GM21576 (cell line): ENCODE data around the gene NAT10.
"Not testable (repeated sequence)": the region's sequence is repeated elsewhere in the genome, so short reads cannot be mapped to it uniquely, and the experiment has no call there.

Experiments used
- ATAC-seq: cut with Tn5 transposase; IDR thresholded peaks from one replicate; pipeline ENCODE4 v1.9.1; 2021; ENCODE audit warnings: mild to moderate bottlenecking, moderate library complexity; ENCODE audit not compliant: unreplicated experiment

NAT10 gene

DNA sequence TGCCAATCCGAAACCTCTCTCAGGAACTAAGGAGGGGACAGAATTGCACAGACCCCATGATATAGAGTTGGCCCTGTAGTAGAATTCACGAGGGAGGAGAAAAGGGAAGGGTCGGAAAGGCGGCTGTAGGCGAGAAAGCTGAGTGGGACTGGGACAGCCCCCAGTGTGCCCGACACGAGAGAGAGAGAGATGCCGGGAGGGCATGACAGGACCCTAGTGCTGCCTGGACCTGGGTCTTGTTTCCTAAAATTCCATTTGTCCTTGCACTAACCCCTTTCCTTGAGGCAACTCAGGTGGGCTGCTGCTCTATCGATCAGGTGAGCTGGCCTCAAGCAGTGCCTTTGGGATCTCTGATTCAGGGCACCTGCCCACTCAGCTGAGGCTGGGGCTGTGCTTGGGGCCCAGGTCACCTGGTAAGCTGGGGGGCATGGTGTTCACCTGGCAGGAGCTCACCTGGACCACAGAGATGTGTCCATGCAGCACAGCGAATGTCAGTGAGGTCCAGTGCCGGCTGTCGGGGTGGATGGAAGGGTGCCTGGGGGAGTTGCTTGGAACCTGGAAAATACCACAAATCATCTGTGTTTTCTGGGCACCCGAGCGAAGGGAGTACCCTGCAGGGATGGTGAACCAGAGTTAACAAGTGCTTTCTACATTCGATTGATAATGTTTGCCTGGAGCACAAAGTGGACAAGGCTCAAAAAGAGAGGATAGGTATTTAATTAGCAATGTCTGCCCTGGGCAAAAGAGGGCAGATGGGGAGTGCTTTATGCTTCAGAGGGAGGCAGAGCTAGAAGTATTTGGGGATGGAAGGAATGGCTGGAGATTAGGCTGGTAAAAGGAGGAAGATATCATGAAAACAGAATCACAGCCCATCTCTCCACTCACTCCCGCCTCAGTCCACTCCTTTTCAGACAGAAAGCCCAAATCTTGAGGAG is 61.6 kb downstream of the NAT10 start:
- no peak for ATAC-seq

DNA sequence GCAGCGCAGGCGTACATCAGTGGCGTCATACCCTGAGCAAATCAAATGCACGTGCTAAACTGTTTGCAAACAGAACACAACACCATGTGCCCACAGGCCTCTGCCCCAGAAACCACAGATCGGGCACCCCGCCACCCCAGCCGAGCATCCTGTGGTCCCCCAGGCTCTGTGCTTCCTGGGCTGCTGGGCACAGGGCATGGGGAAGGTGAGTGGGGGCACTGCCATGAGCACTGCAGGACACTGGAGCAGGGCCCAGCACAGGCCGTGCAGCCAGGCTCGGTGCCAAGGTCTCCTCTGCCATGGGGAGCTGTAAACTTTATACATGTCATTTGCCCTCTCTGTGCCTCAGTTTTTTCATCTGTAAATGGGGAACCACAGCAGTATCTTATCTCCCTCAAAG is 62.5 kb downstream of the NAT10 start:
- ATAC-seq = no peak

DNA sequence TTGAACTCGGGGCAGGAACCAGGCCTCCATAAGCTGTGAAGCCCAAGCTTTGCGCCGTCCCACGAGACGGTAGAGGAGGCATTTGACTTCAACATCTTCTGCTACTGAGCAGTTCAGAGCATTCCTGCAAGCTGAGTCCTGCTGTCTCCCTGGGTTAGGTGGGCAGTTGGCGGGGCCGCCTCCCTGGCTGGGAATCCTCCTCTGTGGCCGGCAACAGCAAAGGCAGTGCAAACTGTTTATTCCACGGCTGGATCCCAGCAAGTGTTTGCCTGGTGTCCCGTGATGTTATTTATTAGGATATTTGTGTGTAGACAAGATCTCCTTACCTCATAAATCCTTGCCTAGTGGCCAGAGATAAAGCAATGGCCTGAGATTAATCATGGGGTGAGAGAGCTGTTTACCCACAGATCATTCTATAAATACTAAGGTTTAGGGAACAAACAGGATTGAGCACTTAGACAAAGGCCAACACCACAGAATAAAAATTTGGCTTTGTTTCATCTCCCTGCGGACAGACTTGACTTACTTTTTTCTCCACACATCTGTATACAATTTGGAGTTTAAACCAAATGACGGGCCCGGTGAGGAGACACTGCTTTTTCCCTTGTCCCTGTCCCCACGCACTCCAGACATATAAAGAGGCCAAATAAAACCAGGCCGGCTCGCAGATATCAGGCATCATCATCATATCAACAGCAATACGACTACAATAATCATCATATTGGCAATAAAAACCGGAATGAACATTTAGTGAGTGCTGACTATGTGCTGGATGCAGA is 63.4 kb downstream of the NAT10 start:
- ATAC-seq = no peak

DNA sequence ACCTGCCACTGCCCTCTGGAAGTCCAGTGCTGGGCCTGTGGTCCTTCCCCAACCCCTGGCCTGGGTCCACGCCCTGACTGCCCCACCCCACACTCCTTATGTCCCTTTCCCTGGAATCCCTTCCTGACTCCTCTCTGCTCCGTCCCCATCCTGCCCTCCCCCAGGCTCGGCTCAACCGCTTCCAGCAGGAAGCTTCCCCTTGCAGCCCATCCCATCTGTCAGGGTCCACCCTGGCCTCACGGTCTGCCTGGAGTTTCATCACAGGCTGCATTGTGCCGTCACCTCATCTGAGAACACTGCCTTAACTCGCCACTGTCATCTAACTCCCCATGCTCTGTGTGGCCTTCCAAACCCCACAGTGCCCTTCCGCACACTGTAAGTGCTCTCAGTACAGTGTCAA is 64.3 kb downstream of the NAT10 start:
- ATAC-seq = no peak

DNA sequence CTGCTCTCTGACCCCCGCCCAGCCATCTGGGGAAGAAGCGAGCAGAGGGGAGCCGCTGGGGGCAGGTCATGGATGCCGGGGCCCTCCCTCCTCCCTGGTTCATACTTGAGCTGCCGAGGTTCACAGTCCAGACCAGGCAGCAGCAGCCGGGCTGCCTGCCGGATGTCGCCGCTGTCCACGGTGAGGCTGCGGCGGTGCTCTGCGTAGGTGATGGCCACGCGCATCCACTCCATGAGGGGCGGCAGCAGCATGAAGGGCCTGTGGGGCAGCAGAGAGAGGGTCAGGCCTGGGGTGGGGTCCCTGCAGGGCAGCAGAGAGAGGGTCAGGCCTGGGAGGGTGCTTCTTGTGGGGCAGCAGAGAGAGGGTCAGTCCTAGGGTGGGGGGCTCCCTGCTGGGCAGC is 67.6 kb downstream of the NAT10 start:
- no peak for ATAC-seq

DNA sequence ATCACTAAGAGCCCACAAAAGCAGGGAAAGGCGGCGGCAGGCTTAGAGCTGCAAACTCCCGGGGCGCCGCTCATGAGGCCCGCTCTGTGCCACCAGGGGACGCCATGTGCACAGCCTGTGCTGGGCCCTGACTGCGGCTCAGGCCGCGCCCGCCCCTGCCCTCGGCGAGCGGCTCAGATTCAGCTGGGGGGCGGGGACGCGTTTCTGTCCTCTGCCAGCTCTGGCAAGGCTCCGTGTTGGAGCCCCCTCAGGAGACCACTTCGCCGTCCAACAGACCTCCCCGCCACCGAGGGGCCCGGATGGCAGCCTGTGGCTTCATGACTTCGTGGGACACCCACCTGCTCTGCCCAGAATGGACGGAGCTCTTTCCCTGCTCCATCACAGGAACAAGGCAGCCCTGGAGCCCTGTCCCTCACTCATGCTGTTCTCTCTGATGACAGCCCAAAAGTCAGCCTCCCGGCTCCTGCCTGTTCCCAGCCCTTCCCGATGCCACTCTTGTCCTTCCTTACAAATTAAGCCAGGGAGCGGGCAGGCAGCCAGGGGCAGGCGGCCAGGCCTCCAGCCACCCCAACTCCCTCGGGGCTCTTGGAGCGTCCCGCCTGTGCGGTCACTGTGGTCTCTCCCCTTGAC is 69.1 kb downstream of the NAT10 start:
- peak; percentile 85 for ATAC-seq

DNA sequence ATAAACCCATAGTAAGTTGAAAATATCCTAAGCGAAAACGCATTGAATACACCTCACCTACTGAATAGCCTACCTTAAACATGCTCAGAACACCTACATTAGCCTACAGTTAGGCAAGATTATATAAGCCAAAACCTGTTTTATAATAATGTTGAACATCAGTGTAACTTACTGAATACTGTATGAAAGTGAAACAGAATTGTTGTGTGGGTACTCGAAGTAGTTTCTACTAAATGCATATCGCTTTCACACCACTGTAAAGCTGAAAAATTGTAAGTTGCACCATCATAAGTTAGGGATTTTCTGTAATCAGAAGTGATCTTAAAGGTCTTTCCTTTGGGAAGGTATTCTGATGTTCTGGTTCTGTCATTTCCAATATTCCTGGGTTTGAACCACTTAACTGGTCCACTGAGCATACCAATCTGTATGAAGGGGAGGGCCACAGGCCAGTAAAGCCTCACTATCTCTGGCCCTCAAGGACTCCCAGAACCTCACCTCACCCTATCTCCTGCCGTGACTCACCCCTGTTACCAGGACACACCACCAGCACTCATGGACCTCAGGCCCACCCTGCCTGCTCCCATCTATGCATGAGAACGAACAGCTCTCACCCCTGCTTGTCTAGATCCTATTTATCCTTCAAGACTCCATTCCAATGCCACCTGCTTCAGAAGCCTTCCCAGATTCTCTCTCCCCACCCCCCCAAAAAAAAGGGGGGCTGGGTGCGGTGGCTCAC is 70.0 kb downstream of the NAT10 start:
- no peak for ATAC-seq

DNA sequence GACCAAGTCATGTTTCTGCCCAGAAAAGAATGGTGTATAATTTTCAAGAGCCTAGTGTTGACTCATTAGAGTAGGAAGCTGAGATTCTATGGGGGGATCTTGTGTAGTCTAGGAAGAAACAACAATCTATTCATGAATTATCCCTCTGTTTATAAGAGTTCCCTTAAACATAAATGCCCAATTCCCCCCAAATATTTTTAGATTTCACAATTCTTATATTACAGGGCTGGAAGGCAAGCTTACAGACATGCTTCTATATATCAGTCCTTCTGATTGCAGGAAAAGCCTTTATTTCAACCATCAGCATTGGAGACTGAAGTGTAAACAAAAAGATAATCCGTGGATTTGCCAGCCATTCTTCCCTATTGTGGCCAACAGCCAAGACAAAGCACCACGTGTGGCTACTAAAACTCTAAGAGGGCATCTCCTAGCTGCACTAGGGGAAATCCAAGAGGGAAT is 71.4 kb downstream of the NAT10 start:
- no peak for ATAC-seq

DNA sequence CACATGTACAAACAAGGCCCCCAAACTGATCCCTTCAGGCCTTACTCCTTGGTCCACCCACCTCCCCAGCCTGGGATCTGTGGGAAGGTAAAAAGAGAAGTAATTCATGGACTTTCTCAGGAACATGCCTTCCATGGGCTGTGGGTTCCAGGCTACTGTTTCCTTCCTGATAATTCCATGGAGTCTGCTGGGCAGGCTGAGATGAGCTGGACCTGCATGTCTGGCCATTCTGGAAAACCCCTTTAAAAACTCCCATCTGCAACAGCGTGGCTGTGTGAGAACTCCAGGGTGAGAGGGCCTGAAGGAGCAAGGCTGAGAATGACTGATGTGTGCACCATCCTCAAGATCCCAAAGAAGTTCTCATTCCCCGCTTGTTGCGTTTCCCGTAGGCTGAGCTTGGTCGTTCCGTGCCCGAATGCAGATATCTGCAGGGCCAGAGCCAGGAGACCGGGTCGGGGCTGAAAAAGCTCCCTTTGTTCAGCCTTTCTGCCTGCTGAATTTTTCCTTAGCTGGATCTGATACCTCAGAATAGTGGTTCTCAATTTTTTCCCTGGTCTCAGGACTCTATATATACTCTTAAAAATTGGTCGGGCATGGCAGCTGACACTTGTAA is 72.9 kb downstream of the NAT10 start:
- no peak for ATAC-seq

DNA sequence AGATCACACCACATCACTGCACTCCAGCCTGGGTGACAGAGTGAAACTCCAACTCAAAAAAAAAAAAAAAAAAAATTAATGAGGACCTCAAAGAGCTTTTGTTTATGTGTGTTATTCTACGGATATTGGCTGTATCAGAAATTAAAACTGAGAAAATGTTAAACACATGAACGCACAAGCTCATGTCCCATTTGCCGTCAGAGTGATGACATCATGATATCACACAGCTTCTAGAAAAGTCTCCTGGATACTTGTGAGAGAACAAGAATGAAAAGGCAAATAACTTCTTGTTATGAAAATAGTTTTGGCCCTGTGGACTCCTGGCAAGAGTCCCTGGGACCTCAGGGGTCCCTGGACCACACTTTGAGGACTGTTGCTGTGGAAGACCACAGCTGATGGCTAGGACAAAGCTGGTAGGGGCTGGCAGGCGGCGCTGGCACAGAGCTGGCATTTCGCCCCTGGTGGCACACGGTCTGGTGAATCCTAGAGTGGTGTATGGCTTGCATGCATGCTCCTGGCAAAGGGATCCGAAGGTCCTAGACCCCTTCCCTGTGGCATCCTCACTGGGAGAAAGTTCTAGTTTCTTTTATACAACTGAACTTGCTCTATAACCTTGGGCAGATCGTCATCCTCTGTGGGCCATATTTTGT is 73.7 kb downstream of the NAT10 start:
- no peak for ATAC-seq

DNA sequence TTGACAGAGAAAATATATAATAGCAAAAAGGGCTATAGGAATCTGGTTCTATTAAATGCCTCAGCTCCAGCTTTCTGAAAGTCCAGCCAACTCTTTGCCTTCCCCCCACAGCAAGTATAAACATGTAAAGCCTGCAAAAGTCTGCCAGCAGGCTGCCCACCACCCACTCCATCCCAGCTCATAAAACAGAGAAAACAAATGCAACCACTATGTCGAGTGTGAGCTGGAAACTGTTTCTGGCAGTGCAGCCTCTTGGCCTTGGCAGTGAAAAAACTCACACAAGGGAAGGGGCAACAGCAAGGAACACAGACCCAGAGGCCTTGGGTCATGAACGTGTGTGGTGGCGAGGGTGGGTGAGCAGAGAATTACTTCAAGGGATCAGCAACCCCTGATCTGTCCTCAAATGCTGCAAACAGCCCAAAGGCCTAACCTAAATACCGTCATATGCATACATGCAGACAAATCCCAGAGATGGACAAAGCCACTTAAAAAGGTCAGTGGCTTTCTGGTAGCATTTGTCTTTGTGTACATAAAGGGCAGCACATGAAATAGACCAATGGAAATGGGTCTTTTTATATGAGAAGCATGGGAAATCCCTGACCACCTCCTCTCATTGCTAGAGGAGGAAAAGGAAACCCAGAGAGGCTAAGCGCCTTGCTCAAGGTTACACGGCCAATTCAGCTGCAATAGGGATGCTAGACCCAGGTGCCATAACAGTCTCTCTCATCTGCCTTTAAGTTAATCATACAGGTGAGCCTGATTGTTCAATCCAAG is 74.8 kb downstream of the NAT10 start:
- ATAC-seq = no peak

DNA sequence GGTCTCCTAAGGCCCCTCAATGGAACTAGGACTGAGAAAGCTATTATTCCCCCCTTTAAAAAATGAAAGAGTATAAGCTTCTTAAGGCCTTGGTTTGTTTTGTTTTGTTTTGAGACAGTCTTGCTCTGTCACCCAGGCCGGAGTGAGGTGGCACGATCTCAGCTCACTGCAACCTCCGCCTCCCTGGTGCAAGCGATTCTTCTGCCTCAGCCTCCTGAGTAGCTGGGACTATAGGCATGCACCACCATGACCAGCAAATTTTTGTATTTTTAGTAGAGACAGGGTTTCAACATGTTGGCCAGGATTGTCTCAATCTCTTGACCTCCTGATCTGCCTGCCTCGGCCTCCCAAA is 75.4 kb downstream of the NAT10 start:
- not testable (repeated sequence) for ATAC-seq

DNA sequence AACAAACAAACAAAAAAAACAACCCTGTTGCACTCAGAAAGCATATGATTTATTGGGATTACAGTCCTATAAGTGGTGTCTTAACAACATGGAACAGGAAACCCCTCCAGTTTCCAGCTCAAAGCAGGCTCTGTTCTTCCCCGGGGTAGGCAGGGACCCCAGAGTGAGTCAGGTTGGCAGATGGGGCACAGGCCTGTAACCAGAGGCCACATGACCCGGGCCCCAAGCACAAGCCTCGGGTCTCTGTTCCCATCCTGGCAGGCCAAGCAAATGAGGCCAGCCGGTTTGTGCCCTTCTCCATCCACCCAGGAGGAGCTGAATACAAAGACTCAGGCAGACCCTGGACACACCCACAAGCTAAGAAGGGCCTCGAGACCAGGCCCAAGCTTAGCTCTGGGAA is 75.8 kb downstream of the NAT10 start:
- ATAC-seq = no peak

DNA sequence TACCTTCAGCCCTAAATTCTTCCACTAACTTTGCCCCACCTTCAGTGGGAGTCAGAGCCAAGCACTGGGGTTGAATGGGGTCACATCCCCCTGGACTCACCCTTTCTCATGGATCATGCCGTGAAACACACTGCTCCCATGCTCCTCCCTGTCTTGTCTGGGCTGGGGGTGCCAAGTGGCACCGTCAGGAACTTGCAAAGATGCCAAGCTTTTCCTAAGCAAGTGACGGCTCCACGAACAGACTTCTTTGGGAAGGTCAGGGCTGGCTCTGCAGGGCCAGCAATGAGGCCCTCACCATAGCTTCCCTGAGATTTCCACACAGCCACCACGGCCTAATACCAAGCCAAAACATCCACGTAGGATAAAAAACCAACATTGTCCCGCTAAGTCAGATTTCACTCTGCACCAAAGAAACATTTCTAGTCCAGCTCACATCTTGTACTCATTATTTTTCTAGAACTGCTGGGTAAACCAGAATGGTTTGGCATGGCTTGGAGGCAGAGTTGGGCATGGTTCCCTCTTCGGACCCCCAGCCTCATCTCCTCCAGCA is 76.5 kb downstream of the NAT10 start:
- no peak for ATAC-seq

DNA sequence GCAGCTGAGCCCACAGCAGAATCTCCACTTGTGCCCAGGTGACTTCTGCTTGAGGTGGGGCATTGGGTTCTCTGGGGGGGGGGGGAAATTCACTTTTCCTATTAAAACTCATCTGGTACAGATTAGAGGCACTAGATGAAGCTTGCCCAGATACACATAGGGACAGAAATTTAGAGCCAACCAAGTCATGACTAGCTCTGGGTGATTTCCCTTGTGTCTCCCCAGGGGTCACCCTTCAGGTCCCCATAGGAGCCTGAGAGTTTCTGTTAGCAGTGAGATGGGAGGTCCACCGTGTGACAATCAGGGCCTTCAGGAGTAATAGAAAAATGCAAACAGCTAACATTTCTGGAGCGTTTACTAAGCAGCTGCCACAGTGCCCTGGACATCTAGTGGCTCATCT is 77.0 kb downstream of the NAT10 start:
- no peak for ATAC-seq

DNA sequence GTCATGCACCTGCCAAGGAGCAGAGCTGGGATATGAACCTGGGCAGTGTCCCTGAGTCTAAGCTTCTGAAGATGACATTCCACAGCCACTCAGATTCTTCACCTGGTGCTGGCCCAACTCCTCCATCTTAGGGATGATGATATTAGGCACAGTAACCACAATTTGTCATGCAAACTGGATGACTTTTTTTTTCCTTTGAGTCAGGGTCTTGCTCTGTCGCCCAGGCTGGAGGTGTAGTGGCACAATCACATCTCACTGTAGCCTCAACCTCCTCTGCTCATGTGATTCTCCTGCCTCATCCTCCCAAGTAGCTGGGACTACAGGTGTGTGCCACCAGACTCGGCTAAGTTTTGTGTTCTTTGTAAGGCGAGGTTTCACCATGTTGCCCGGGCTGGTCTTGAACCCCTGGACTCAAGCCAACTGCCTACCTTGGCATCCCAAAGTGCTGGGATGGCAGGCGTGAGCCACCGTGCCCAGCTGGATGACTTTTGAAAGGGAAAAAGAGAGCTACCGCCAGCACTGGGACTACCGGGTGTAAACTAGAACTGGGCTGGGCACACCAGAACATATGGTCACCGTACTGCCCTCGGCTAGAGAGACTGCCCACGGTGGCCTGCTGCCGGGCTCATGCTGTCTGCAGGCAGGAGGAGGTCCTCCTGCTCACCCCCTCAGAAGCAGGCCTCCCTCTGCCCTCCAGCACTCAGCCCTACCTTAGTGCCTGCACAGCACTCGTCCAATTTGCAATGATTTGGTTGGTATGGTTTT is 77.7 kb downstream of the NAT10 start:
- no peak for ATAC-seq

DNA sequence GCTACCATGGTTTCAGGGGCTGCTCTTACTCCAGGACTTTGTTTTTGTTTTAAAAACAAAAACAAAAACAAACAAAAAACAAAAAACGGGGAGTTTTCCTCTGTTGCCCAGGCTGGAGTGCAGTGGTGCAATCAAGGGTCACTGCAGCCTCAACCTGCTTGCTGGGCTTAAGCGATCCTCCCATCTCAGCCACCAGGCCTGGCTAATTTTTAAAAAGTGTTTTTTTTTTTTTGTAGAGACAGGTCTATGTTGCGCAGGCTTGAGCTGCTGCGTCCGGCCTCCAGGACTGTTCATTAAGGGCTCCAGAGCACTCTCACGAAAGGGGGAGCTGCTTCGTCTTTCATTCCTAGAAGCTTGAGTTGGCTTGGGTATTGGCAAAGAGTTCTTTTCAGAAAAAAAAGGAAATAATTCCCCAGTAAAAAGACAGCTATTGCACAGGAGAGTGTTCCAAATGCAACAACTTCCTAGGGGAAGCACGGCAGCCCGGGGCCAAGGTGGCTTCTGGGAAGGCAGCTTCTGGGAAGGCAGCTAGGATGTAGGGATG is 78.5 kb downstream of the NAT10 start:
- no peak for ATAC-seq

DNA sequence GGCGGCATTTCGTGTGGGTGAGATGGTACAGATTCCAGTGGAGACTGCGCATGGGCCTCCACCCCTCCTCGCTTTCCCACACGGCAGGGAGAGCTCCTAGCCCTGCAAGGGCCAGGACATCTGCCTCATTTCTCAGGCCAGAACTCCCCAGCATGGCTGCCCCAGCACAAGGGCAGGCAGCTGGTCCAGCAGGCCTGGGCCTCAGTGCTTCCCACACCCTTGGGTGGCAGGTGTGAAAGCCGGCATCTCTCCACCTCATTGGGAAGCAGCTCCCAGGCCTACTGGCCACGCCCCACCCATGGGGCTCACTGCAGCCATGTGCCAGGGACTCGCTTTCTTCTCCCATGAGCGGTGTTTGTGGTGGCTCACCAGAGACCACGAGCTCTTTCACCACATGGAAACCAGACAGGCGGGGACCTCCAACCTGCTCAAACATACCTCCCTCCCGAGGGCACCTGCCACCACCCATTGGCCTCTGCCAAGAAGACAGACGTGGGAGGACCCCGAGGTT is 79.1 kb downstream of the NAT10 start:
- ATAC-seq = no peak
